GM18951 (cell line): ENCODE results near the gene RIOK2.

ENCODE experiments used
- POLR2A ChIP-seq: IDR thresholded peaks from 4 replicates; pipeline ENCODE4 v1.6.1; 2011; ENCODE audit warnings: mild to moderate bottlenecking; ENCODE audit not compliant: insufficient read length, insufficient read depth; ENCODE audit errors: extremely low read depth
- in situ Hi-C: fragments of 300-500 bp; cut with MboI; formaldehyde crosslinking; loops from one replicate; pipeline ENCODE4 v1.12.0; 2022; ENCODE audit warnings: low sequenced_read_pairs, mixed read lengths, inconsistent platforms; ENCODE audit not compliant: unreplicated experiment

RIOK2 gene

GRCh38 chr5:97127727-97128126, 55.3 kb downstream of the RIOK2 start:
- no peak for TF ChIP-seq POLR2A
- in situ Hi-C loops: no loop called here

- in situ Hi-C loops: no loop called here
- TF ChIP-seq POLR2A: no peak
Observed at GRCh38 chr5:97125125-97125683, 57.8 kb downstream of the RIOK2 start.

- TF ChIP-seq POLR2A: no peak
- in situ Hi-C loops: no loop called here
Observed at GRCh38 chr5:97124335-97124734, 58.7 kb downstream of the RIOK2 start.

GRCh38 chr5:97121848-97122247, 61.2 kb downstream of the RIOK2 start:
- TF ChIP-seq POLR2A: no peak
- in situ Hi-C loops: no loop called here

GRCh38 chr5:97120195-97120594, 62.9 kb downstream of the RIOK2 start:
- in situ Hi-C loops: no loop called here
- no peak for TF ChIP-seq POLR2A

- in situ Hi-C loops: no loop called here
- TF ChIP-seq POLR2A: no peak
Observed at GRCh38 chr5:97119007-97119390, 64.0 kb downstream of the RIOK2 start.

GRCh38 chr5:97118261-97119006, 64.6 kb downstream of the RIOK2 start:
- in situ Hi-C loops: no loop called here
- no peak for TF ChIP-seq POLR2A

- no peak for TF ChIP-seq POLR2A
- in situ Hi-C loops: no loop called here
Observed at GRCh38 chr5:97115932-97116331, 67.1 kb downstream of the RIOK2 start.

GRCh38 chr5:97112230-97112629, 70.8 kb downstream of the RIOK2 start:
- no peak for TF ChIP-seq POLR2A
- in situ Hi-C loops: no loop called here

- no peak for TF ChIP-seq POLR2A
- in situ Hi-C loops: no loop called here
Observed at GRCh38 chr5:97111616-97112015, 71.4 kb downstream of the RIOK2 start.

- in situ Hi-C loops: no loop called here
- no peak for TF ChIP-seq POLR2A
Observed at GRCh38 chr5:97111004-97111403, 72.0 kb downstream of the RIOK2 start.
